Esophagus (tissue), 2 donors: Measurements from ENCODE around the gene OR5AU1. TPM values are rescaled to one million over a fixed set of nuclear protein-coding genes. Genes with fewer than 3 reads are reported as not detected.
A peak's percentile ranks its signal among the peaks of the same experiment; 100 is the strongest.

ENCODE experiments used
- H3K27ac ChIP-seq, 2 donors: one replicate each; pipeline ENCODE4 v1.5.1; 2013; ENCODE audit warnings: low read depth in 2 of 2, mild to moderate bottlenecking in 2 of 2, inconsistent platforms in 1 of 2, low read length in 1 of 2, moderate library complexity in 1 of 2
- H3K27me3 ChIP-seq, 2 donors: one replicate each; pipeline ENCODE4 v1.6.1; 2013; ENCODE audit warnings: low read length in 2 of 2, control low read depth in 1 of 2, mild to moderate bottlenecking in 1 of 2; ENCODE audit not compliant: insufficient read depth in 2 of 2, control insufficient read depth in 1 of 2
- H3K36me3 ChIP-seq, 2 donors: one replicate each; pipeline ENCODE4 v1.6.1; 2013; ENCODE audit warnings: low read length in 1 of 2; ENCODE audit not compliant: control insufficient read depth in 2 of 2, insufficient read depth in 2 of 2
- H3K4me1 ChIP-seq, 2 donors: one replicate each; pipeline ENCODE4 v1.6.1; 2013; ENCODE audit warnings: low read length in 1 of 2; ENCODE audit not compliant: control insufficient read depth in 2 of 2, insufficient read depth in 2 of 2
- H3K4me3 ChIP-seq, 2 donors: one replicate each; pipeline ENCODE4 v1.5.1; 2013; ENCODE audit warnings: low read length in 2 of 2, mild to moderate bottlenecking in 2 of 2, low read depth in 1 of 2, moderate library complexity in 1 of 2
- H3K9me3 ChIP-seq, 2 donors: one replicate each; pipeline ENCODE4 v1.6.1; 2013; ENCODE audit warnings: mild to moderate bottlenecking in 2 of 2, low read depth in 1 of 2, low read length in 1 of 2, moderate library complexity in 1 of 2; ENCODE audit not compliant: control insufficient read depth in 2 of 2, insufficient read depth in 1 of 2
- WGBS, 2 donors: extraction: QIAGEN DNeasy Blood & Tissue Kit; methylation state at CpG; one replicate each; pipeline ENCODE4 v1.1.7; 2013; 5-methylcytosine and 5-hydroxymethylcytosine counted together
- polyA plus RNA-seq, 2 donors: library from polyadenylated mRNA; stranded (reverse); fragments of 200-250 nt; gene quantifications; one replicate each; pipeline ENCODE4 v1.2.3, GENCODE V29; 2013
- donor health status: healthy with polysubstance abuse.
- donor health status: Bipolar disorder and iron deficiency.

OR5AU1 gene
- polyA plus RNA-seq, 2 donors = not detected

GRCh38 chr14:21112255-21112654 is 43.6 kb downstream of the OR5AU1 start:
- Histone ChIP-seq H3K27me3 (no peaks in the 10 kb centered on the region), H3K9me3 (no peaks in the 10 kb centered on the region), H3K36me3 (no peaks in the 10 kb centered on the region), H3K27ac (no peak overlapping the region), H3K4me1 (peaks cover 0 to under 1% of the 10 kb centered on the region in 2 donors), H3K4me3 (no peak overlapping the region)
- whole genome bisulfite sequencing, 2 donors = 45 to 67% methylated on average over 4 of the region's 4 CpGs

DNA sequence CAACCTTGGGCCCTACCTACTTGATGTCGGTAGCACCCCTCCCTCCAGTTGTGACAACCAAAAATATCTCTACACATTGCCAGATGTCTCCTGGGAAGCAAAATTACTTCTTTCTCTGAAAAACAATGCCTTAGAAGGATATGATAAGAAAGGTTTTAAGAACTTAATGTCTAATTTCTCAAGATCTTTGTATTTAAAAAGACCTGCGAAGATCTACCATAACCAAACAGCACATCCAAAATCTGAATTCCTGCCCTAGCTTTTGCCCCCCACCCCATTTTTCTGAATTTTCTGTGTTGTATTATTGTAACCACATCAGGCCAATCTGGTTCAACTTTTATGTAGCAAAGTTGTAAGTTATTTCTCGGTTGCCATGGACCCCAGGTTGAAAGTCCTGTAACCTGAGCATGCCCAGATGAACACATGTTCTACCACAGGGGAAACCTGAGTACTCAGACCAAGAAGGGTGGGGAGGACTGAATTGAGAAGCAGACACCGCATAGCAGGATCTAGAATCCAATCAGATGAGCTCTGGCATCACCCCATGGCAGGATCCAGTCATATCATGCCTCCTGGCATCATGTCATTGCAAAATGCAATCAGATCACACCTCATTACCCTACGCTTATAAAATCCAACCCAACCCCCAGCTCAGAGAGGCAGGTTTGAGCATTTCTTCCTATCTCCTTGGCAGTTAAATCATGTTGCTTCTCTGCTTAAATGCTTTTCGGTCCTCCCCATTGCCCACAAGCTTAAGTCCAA is 46.3 kb downstream of the OR5AU1 start:
- H3K27ac ChIP-seq = no peak overlapping the region
- 65 to 74% methylated on average over 6 of the region's 6 CpGs for WGBS, 2 donors
- no peaks in the 10 kb centered on the region for H3K9me3 ChIP-seq

DNA sequence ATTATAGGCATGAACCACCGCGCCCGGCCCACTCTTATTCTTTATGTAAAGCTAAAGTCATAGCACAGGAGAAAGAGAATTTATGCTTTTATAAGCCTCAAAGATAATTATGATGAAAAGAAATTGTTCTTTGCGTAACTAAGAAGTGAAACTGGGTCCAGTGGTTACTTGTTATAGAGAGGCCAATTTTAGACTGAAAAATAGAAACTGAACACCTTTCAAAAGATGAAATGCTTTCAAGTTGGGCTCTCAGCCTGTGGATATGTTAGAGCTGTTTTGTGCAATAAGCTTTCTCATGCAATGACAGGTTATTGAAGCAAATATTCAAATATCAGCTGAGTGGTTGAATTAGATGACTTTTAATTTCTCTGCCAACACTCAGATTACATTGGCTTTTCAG is 47.1 kb downstream of the OR5AU1 start:
- no peak overlapping the region for H3K27ac ChIP-seq
- WGBS, 2 donors = 92% methylated on average over 4 of the region's 4 CpGs
- no peaks in the 10 kb centered on the region for H3K9me3 ChIP-seq
- no peaks in the 10 kb centered on the region for H3K36me3 ChIP-seq
- H3K4me3 ChIP-seq = no peak overlapping the region
- no peaks in the 10 kb centered on the region for H3K27me3 ChIP-seq
- H3K4me1 ChIP-seq = peaks cover 2 to 6% of the 10 kb centered on the region in 2 donors

More for the DNA sequence above, 46.3 kb downstream of the OR5AU1 start:
- no peaks in the 10 kb centered on the region for H3K36me3 ChIP-seq
- no peak overlapping the region for H3K4me3 ChIP-seq
- H3K27me3 ChIP-seq = no peaks in the 10 kb centered on the region
- H3K4me1 ChIP-seq = peaks cover 2 to 6% of the 10 kb centered on the region in 2 donors

DNA sequence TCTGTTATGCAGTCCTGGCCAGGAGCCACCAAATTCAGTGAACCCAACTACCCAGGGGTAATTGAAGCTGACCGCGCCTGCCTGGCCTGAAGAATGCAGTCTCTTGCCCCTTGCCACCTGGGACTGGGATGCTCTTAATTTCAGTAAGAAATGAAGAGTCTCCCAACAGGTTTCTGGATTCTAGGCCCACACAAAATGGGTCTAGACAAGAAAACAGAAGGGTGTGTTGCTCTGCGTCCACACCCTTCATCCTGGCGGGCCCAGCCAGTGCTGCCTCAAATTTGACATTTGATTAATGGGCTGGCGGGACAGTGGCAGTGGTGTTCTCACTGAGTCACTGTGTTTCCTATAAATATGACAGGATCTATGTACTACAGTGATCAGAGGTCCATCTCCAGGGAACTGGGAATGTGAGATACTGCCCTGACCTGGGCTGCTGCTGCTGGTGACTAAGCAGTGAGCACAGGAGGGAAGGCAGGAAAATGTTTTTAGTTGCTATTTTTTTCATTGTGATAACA is 48.5 kb downstream of the OR5AU1 start:
- Histone ChIP-seq H3K4me3 (no peak overlapping the region), H3K27me3 (no peaks in the 10 kb centered on the region), H3K9me3 (no peaks in the 10 kb centered on the region), H3K27ac (peak overlapping the region; percentile 93 to 95), H3K36me3 (no peaks in the 10 kb centered on the region), H3K4me1 (peaks cover 4 to 8% of the 10 kb centered on the region in 2 donors)
- WGBS, 2 donors = 26 to 37% methylated on average over 5 of the region's 5 CpGs

DNA sequence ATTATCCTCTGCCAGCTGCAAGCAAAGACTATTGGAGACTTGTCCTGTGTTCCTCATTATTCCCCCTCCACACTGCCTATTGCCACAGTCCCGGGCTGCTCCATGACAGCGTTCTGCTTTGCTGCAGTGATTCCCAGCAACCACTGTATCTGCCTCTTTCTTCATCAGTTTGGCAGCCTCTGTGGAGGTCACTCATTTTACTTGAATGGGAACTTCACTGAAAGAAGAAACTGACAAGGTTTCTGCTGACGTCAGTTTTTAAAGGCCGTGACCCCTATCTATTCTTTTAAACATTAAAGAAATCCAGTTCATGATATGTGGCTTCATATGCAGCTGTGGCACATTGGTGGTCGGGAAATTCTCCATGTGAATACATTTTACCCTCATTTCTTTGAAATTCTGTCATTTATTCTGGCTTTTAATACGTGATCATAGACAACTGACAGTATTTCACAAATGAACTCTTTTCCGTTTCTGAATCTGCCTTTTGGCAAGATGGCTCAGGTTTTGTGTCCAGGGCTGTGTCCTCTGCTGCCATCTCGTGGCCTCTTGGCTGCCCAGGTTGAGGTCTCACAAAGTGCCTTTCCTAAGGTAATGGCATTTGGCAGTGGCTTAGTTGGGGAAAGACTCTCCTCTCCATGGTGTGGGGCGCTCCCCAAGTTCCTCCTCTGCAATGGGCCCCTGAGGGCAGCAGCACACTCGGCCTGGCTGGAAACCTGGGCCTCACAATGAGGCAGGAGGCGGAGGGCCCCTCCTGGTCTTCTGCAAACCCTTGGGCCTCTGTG is 49.2 kb downstream of the OR5AU1 start:
- peak overlapping the region; percentile 93 to 95 for H3K27ac ChIP-seq
- peaks cover 8 to 13% of the 10 kb centered on the region in 2 donors for H3K4me1 ChIP-seq
- H3K27me3 ChIP-seq = no peaks in the 10 kb centered on the region
- H3K9me3 ChIP-seq = no peaks in the 10 kb centered on the region
- 17% methylated on average over 11 of the region's 11 CpGs for WGBS, 2 donors
- no peaks in the 10 kb centered on the region for H3K36me3 ChIP-seq
- no peak overlapping the region for H3K4me3 ChIP-seq

DNA sequence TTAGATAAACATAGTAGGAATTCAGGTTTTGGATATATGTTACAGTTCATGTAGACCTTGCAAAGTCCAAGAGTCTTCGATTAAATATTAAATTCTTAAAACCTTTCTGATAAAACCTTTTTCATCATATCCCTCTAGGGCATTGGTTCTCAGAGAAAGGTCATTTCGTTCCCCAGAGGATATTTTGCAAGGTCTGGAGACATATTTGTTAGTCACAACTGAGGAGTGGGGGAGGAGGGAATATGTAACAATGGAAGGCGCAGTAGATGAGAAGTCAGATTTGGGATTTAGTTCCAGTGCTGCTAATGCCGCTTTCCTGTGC is 49.7 kb downstream of the OR5AU1 start:
- H3K27ac ChIP-seq = peak overlapping the region; percentile 93 to 95

DNA sequence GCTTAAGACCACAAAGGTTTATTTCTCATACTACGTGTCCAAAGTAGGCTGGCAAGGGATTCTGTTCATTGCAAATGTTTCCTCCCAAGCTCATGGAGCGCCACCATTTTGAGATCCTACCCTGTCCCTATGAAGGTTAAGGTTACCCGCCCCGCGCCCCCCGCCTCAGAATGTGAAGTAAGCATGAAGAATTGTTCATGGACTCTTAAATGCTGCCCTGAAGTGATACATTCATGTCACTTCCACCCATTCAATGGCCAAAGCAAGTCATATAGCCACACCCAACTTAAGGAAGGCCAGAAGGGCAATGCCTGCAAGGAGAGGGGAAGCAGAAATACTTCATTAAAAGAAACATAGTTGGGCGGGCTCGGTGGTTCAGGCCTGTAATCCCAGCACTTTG is 50.8 kb downstream of the OR5AU1 start:
- peaks cover 9 to 23% of the 10 kb centered on the region in 2 donors for H3K4me1 ChIP-seq
- H3K4me3 ChIP-seq = no peak overlapping the region
- no peaks in the 10 kb centered on the region for H3K27me3 ChIP-seq
- no peaks in the 10 kb centered on the region for H3K9me3 ChIP-seq
- peak overlapping the region; percentile 63 to 99 for H3K27ac ChIP-seq
- H3K36me3 ChIP-seq = no peaks in the 10 kb centered on the region
- 82 to 83% methylated on average over 8 of the region's 8 CpGs for WGBS, 2 donors

More for the DNA sequence above, 49.7 kb downstream of the OR5AU1 start:
- H3K4me1 ChIP-seq = peaks cover 9 to 16% of the 10 kb centered on the region in 2 donors
- H3K9me3 ChIP-seq = no peaks in the 10 kb centered on the region
- 41 to 56% methylated on average over 4 of the region's 4 CpGs for WGBS, 2 donors
- no peak overlapping the region for H3K4me3 ChIP-seq
- no peaks in the 10 kb centered on the region for H3K36me3 ChIP-seq
- no peaks in the 10 kb centered on the region for H3K27me3 ChIP-seq

Other genes starting within 250 kb of the OR5AU1 start
- gene RNASE2, start 200.6 kb downstream of the OR5AU1 start, polyA plus RNA-seq = under 1 TPM; 0.29 to 0.46 TPM
- gene METTL17, start 166.1 kb downstream of the OR5AU1 start, polyA plus RNA-seq = 10 to 100 TPM; 55.1 to 56.3 TPM
- 10 to 100 TPM in 1 of 2 donors, 1 to 10 TPM in 1; 8.2 to 20.3 TPM for gene SLC39A2, start 156.8 kb downstream of the OR5AU1 start, polyA plus RNA-seq
- 100 to 1,000 TPM; 131 to 252 TPM for gene NDRG2, start 131.0 kb downstream of the OR5AU1 start, polyA plus RNA-seq
- gene TPPP2, start 125.8 kb downstream of the OR5AU1 start, polyA plus RNA-seq = under 1 TPM in 1 of 2 donors, not detected in 1; 0.14 TPM
- gene RNASE13, start 121.3 kb downstream of the OR5AU1 start, polyA plus RNA-seq = not detected
- 10 to 100 TPM; 33.9 to 92.8 TPM for gene RNASE7, start 113.7 kb downstream of the OR5AU1 start, polyA plus RNA-seq
- gene RNASE8, start 98.2 kb downstream of the OR5AU1 start, polyA plus RNA-seq = not detected
- 1 to 10 TPM; 1.8 to 3.0 TPM for gene ARHGEF40, start 85.8 kb downstream of the OR5AU1 start, polyA plus RNA-seq
- 10 to 100 TPM; 39.9 to 42.2 TPM for gene ZNF219, start 57.4 kb downstream of the OR5AU1 start, polyA plus RNA-seq
- gene TMEM253, start 55.0 kb downstream of the OR5AU1 start, polyA plus RNA-seq = 1 to 10 TPM; 1.6 to 1.8 TPM
- 100 to 1,000 TPM; 431 to 699 TPM for gene HNRNPC, start 113.4 kb upstream of the OR5AU1 start, polyA plus RNA-seq
- under 1 TPM; 0.11 to 0.14 TPM for gene RPGRIP1, start 124.0 kb upstream of the OR5AU1 start, polyA plus RNA-seq
- gene SUPT16H, start 228.0 kb upstream of the OR5AU1 start, polyA plus RNA-seq = 10 to 100 TPM; 29.2 to 39.4 TPM